PFSK-1 (cell line): ENCODE measurements around the gene GRM3.

Experiments used
- POLR2AphosphoS5 ChIP-seq: IDR thresholded peaks from 2 replicates; pipeline ENCODE4 v1.6.1; 2012; ENCODE audit warnings: low read depth, mild to moderate bottlenecking, control low read depth, low read length, moderate library complexity
- REST ChIP-seq, 2 experiments: IDR thresholded peaks; 2 replicates each; pipeline versions ENCODE4 v1.6.1 to v1.8.0; 2011 to 2012; ENCODE audit warnings: low read depth in 2 of 2, low read length in 2 of 2, control low read depth in 1 of 2, inconsistent platforms in 1 of 2, mild to moderate bottlenecking in 1 of 2, moderate library complexity in 1 of 2; ENCODE audit not compliant: insufficient read depth in 1 of 2
- SIN3A ChIP-seq: IDR thresholded peaks from 2 replicates; pipeline ENCODE4 v1.6.1; 2012; ENCODE audit warnings: mild to moderate bottlenecking, low read length, moderate library complexity, borderline replicate concordance; ENCODE audit not compliant: insufficient read depth
- TAF1 ChIP-seq: IDR thresholded peaks from 2 replicates; pipeline ENCODE4 v1.6.1; 2012; ENCODE audit warnings: low read length, control low read depth, borderline replicate concordance; ENCODE audit not compliant: insufficient read depth

- TF ChIP-seq POLR2AphosphoS5 (no peak), TAF1 (no peak), REST (IDR thresholded peaks at IDR 0.05; ENCODE audit: insufficient read depth in 1 of 2, low read depth in 2 of 2, low read length in 2 of 2) (no peak), SIN3A (no peak)
Observed at GRCh38 chr7:86785641-86786040, 141.9 kb downstream of the GRM3 start.
